Heart left ventricle (tissue), 16 donors: Measurements from ENCODE around the gene VRK1. TPM values are rescaled to one million over a fixed set of nuclear protein-coding genes. Genes with fewer than 3 reads are reported as not detected.

Source experiments
- ATAC-seq, 4 donors: fragments of 200-7000 bp; cut with Tn5 transposase; one replicate each; pipeline ENCODE4 v1.9.1; 2020 to 2022; ENCODE audit warnings: moderate library complexity in 4 of 4, mild to moderate bottlenecking in 3 of 4, moderate number of reproducible peaks in 1 of 4
- DNase-seq, 5 donors: peaks; one replicate each; pipeline ENCODE4 v3.0.0-alpha.2; 2020
- H3K27ac ChIP-seq, 12 donors: fragments of 200-600 bp; sonication (generic) in 4 of 12; one replicate each; pipeline versions ENCODE4 v1.5.0 to v1.8.0; 2016 to 2022; ENCODE audit warnings: mild to moderate bottlenecking in 2 of 12
- H3K27me3 ChIP-seq, 9 donors: fragments of 200-600 bp; sonication (generic) in 2 of 9; one replicate each; pipeline versions ENCODE4 v1.5.1 to v1.8.0; 2016 to 2022; ENCODE audit warnings: mild to moderate bottlenecking in 3 of 9
- H3K36me3 ChIP-seq, 9 donors: fragments of 200-600 bp; sonication (generic) in 2 of 9; one replicate each; pipeline versions ENCODE4 v1.5.0 to v1.8.0; 2018 to 2022; ENCODE audit warnings: mild to moderate bottlenecking in 2 of 9
- H3K4me1 ChIP-seq, 12 donors: fragments of 200-600 bp; sonication (generic) in 4 of 12; one replicate each; pipeline versions ENCODE4 v1.5.0 to v1.8.0; 2016 to 2022; ENCODE audit warnings: mild to moderate bottlenecking in 3 of 12
- H3K4me3 ChIP-seq, 12 donors: fragments of 200-600 bp; sonication (generic) in 4 of 12; one replicate each; pipeline versions ENCODE4 v1.5.0 to v1.8.0; 2017 to 2022; ENCODE audit warnings: mild to moderate bottlenecking in 9 of 12, moderate library complexity in 4 of 12
- H3K9me3 ChIP-seq, 12 donors: fragments of 200-600 bp; sonication (generic) in 4 of 12; one replicate each; pipeline versions ENCODE4 v1.5.0 to v1.8.0; 2016 to 2022; ENCODE audit warnings: mild to moderate bottlenecking in 1 of 12
- POLR2A ChIP-seq, 2 donors: fragments of 450-650 bp; IDR thresholded peaks; one replicate each; pipeline ENCODE4 v1.6.1; 2017; ENCODE audit warnings: antibody characterized with exemption in 2 of 2, mild to moderate bottlenecking in 2 of 2, moderate library complexity in 2 of 2
- WGBS, 4 donors: extraction: QIAGEN DNeasy Blood & Tissue Kit in 2 of 4; methylation state at CpG; one replicate each; pipeline versions ENCODE4 v1.1.5 to v1.1.7; 2013 to 2018; 5-methylcytosine and 5-hydroxymethylcytosine counted together
- intact Hi-C, 10 donors: fragments of 100-400 bp; cut with DNase I; formaldehyde crosslinking; loops; one replicate each; pipeline versions ENCODE4 v1.11.1 to v1.14.2; 2022
- polyA plus RNA-seq, 2 donors: library from polyadenylated mRNA; stranded (reverse); fragments of 200-250 nt; gene quantifications; one replicate each; pipeline ENCODE4 v1.2.3, GENCODE V29; 2013
- total RNA-seq, 9 donors: library from RNA; depleted of rRNA in 2 of 9; stranded (reverse); fragments of >200 nt in 2 of 9; fragmentation: NEBNext Ultra II Directional in 3 of 9; extraction: Animal tissue kit (Norgen Biotek cat#: 25700) in 3 of 9; gene quantifications; one replicate each; pipeline versions ENCODE4 v1.1.0 to v1.2.4, GENCODE V29; 2016 to 2023
- TF ChIP-seq, protein P1 (sequence below), 12 donors: fragments of 200-600 bp; sonication (generic) in 4 of 12; IDR thresholded peaks; one replicate each; pipeline versions ENCODE4 v1.5.0 to v1.8.0; 2018 to 2022; ENCODE audit warnings: antibody characterized with exemption in 12 of 12, mild to moderate bottlenecking in 5 of 12
- donor health status: ischemic (EF 13 %, LVEDD 7.1; RV severe dilation, severe dysfunction).
- donor health status: healthy with polysubstance abuse.
- donor health status: DM: no; HTN: yes; CAD: no.
- donor health status: DM: no; HTN: no; CAD: no.
- donor health status: ischemic (EF 25% LVEDD 6.9; RV normal size, moderate dysfunction).
- donor health status: ischemic (EF 25% LVEDD 5.7; RV mildly dilated, moderate dysfunction).
- donor health status: healthy.
- donor health status: DM: yes; HTN: yes; CAD: no.
- donor health status: ischemic (EF 35%, LVEDD 5.7; RV mildly dilated, moderate dysfunction).
- donor health status: nonischemic (EF 11% LVEDD 7.7; RV severe dilation, severe dysfunction).
- donor health status: DM: yes; HTN: yes; CAD: no.
- donor health status: PGD.
- donor health status: ischemic (EF 29% LVEDD 5.4; RV normal size, mild dysfunction).
- donor health status: nonischemic (EF 23%, LVEDD 6.1; RV moderate dilation, normal function).

Gene VRK1
- total and polyA plus RNA-seq, 11 donors: 3.6 to 10.4 (median 7.1) TPM

DNA sequence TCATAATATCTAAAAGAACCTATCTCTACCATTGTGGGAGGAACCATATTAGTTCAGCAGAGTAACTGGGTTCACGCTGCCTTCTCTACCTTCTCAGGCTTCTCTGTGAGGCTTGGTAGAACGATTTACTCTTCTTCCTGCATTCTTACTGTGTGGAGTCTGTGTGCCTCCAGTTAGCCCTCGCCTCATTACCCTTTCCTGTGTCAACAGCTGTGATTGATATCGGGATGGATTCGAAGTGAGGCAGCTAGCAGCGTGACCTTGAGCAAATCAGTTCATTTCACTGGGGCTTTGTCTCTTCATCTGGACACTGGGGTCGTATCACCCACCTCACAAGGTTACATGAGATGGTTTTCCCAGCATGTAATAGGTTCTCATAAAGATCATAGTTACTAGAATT is 4.6 kb upstream of the VRK1 start:
- H3K27me3 ChIP-seq: peaks cover 0 to 3% (median 0%) of the 10 kb centered on the region in 9 donors
- no peak for TF ChIP-seq POLR2A (IDR thresholded peaks at IDR 0.05)
- TF ChIP-seq, protein P1, sequence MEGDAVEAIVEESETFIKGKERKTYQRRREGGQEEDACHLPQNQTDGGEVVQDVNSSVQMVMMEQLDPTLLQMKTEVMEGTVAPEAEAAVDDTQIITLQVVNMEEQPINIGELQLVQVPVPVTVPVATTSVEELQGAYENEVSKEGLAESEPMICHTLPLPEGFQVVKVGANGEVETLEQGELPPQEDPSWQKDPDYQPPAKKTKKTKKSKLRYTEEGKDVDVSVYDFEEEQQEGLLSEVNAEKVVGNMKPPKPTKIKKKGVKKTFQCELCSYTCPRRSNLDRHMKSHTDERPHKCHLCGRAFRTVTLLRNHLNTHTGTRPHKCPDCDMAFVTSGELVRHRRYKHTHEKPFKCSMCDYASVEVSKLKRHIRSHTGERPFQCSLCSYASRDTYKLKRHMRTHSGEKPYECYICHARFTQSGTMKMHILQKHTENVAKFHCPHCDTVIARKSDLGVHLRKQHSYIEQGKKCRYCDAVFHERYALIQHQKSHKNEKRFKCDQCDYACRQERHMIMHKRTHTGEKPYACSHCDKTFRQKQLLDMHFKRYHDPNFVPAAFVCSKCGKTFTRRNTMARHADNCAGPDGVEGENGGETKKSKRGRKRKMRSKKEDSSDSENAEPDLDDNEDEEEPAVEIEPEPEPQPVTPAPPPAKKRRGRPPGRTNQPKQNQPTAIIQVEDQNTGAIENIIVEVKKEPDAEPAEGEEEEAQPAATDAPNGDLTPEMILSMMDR (IDR thresholded peaks at IDR 0.05): no peak
- H3K36me3 ChIP-seq: no peaks in the 10 kb centered on the region
- no peaks in the 10 kb centered on the region for H3K9me3 ChIP-seq
- intact Hi-C loops: no loop called here
- peaks cover 0 to 16% (median under 1%) of the 10 kb centered on the region in 12 donors for H3K4me1 ChIP-seq
- ATAC-seq: no peak
- no peak overlapping the region for H3K4me3 ChIP-seq
- DNase-seq: no peak
- 54 to 64% (median 56%) methylated on average over 7 of the region's 7 CpGs for WGBS, 4 donors
- no peak overlapping the region for H3K27ac ChIP-seq

DNA sequence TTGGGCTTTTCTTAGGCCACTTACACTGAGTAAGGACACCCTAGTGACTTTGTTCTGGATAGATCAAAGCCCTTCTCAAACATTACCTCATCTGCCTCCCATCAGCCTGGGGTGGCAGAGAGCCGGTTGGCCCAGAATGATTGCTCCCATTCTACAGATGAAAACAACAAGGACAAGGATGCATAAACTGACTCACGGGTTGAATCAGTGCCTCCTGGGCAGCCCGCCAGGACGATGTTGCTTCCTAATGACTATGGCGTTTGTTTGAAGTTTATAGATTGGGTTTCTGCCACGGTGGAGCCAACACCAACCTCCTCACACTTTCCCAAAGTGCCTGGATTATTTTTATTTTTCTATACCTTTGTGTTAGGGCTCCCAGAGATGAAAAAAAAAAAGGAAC is 3.6 kb upstream of the VRK1 start:
- Histone ChIP-seq H3K4me3 (no peak overlapping the region), H3K9me3 (no peaks in the 10 kb centered on the region), H3K36me3 (no peaks in the 10 kb centered on the region), H3K4me1 (peaks cover 0 to 26% (median 9%) of the 10 kb centered on the region in 12 donors), H3K27me3 (peaks cover 0 to 3% (median 0%) of the 10 kb centered on the region in 9 donors), H3K27ac (no peak overlapping the region)
- intact Hi-C loops: no loop called here
- no peak for TF ChIP-seq POLR2A (IDR thresholded peaks at IDR 0.05)
- TF ChIP-seq, protein P1 (IDR thresholded peaks at IDR 0.05): no peak
- no peak for DNase-seq
- 63 to 68% (median 66%) methylated on average over 6 of the region's 6 CpGs for WGBS, 4 donors
- no peak for ATAC-seq

DNA sequence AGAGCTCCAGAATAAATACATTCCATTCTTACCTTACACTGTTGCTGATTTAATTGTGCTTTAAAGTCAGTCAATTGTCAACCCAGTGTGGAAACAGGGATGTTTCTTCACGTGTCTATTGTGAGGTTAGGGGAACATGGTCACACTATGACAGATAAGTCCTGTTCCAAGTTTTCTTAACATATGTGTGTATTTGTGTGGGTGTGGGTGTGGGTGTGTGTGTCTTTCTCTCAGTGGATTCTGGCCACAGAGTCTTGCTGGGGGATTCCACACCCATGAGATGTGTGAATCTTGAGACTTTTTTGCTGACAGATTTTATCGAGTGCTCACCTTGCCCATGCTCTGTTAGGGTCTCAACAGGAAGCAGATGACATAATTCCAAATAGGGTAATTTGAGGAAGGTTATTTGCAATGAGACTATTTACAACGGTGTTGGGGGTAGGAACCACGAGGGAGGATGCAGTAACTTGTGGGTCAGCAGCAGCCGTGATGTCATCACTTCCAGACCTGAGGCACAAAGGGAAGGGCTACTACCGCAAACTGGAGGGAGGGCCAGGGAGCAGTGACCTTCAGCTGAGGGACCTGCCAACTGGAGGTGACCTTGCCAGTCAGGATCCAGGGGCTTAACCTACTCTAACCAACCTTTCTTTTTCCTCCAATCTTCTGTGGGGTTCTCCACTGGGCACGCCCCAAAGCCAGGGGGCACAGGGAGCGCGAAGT is 1.9 kb upstream of the VRK1 start:
- ATAC-seq (no peak), DNase-seq (no peak)
- H3K4me3 ChIP-seq: no peak overlapping the region
- H3K27me3 ChIP-seq: no peaks in the 10 kb centered on the region
- no peaks in the 10 kb centered on the region for H3K9me3 ChIP-seq
- intact Hi-C loops: no loop called here
- no peak overlapping the region for H3K27ac ChIP-seq
- WGBS, 4 donors: 73 to 80% (median 76%) methylated on average over 9 of the region's 9 CpGs
- no peaks in the 10 kb centered on the region for H3K36me3 ChIP-seq
- TF ChIP-seq, protein P1 (IDR thresholded peaks at IDR 0.05): no peak
- no peak for TF ChIP-seq POLR2A (IDR thresholded peaks at IDR 0.05)
- peaks cover 0 to 23% (median 10%) of the 10 kb centered on the region in 12 donors for H3K4me1 ChIP-seq

DNA sequence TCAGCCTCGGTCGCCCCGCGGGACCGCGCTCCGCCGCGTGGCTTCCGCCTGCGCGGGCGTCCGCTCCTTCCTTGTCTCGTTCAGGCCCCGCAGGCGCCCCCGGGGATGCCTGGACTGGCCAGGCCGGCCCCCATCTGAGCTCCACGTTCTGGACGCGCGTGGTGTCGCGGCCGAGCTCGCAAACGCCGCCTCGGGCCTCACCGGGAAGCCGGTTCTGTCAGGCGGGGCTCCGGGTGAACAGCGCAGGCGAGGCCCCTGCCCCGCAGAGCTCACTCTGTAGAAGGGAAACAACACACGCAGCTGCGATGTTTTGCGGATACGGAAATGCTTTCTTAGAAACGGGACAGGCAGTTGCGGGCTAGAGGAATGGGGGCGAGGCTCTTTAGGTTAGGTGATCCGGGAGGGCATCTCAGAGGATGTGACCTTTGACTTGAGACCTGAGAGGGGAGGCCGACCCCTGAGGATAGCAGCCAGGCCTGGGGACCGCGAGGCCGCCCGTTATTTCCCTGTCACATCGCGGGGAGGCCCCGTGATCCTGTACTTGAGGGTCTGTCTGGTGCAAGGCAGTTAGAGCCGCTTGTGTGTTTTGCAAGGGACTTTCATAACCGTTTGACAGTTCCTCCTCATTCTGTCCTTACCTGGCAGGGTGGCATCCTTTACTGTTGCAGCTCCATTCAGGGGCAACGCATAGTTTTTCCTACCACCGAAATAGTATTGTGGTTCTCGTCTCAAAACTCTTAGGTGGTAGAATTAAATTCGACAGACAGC is 584 bp downstream of the VRK1 start:
- no peak for DNase-seq
- Histone ChIP-seq H3K4me3 (peak overlapping the region; percentile 61 to 93 (median 77)), H3K27ac (peak overlapping the region in 5 of 12 donors; percentile 6 to 39 (median 24)), H3K27me3 (no peaks in the 10 kb centered on the region), H3K36me3 (no peaks in the 10 kb centered on the region), H3K9me3 (no peaks in the 10 kb centered on the region), H3K4me1 (peaks cover 0 to 18% (median 10%) of the 10 kb centered on the region in 12 donors)
- TF ChIP-seq, protein P1 (IDR thresholded peaks at IDR 0.05): no peak
- no peak for TF ChIP-seq POLR2A (IDR thresholded peaks at IDR 0.05)
- intact Hi-C loops: no loop called here
- no peak for ATAC-seq
- WGBS, 4 donors: 1 to 3% (median 1%) methylated on average over 21 to 59 of the region's 59 CpGs
